Tibial artery (tissue), 4 donors: ENCODE measurements around the gene INTS4.
"Not testable (repeated sequence)": the region's sequence is repeated elsewhere in the genome, so short reads cannot be mapped to it uniquely, and the experiment has no call there.

Experiments
- DNase-seq, 2 donors: peaks; one replicate each; pipeline ENCODE4 v3.0.0-alpha.2; 2019
- H3K27ac ChIP-seq, 2 donors: fragments of 200-600 bp; sonication (generic) in 1 of 2; 1 replicate in 1 of 2; 2 replicates in 1 of 2; pipeline ENCODE4 v1.5.1; 2018 to 2019; ENCODE audit warnings: mild to moderate bottlenecking in 1 of 2
- H3K27me3 ChIP-seq, 2 donors: fragments of 200-600 bp; sonication (generic) in 1 of 2; one replicate each; pipeline versions ENCODE4 v1.5.1 to v1.6.0; 2016 to 2019
- H3K36me3 ChIP-seq, 3 donors: fragments of 200-600 bp; sonication (generic) in 2 of 3; one replicate each; pipeline ENCODE4 v1.5.1; 2016 to 2019; ENCODE audit warnings: mild to moderate bottlenecking in 2 of 3
- H3K4me1 ChIP-seq, 4 donors: fragments of 200-600 bp; sonication (generic) in 2 of 4; 1 replicate in 3 of 4; 2 replicates in 1 of 4; pipeline ENCODE4 v1.5.1; 2016 to 2019
- H3K4me3 ChIP-seq, 2 donors: fragments of 200-600 bp; sonication (generic) in 1 of 2; 1 replicate in 1 of 2; 2 replicates in 1 of 2; pipeline ENCODE4 v1.5.1; 2018 to 2019; ENCODE audit warnings: mild to moderate bottlenecking in 2 of 2
- H3K9me3 ChIP-seq, 3 donors: fragments of 200-600 bp; sonication (generic) in 1 of 3; one replicate each; pipeline ENCODE4 v1.5.1; 2016 to 2019
- intact Hi-C: fragments of 100-400 bp; cut with DNase I; formaldehyde crosslinking; loops from one replicate; pipeline ENCODE4 v1.15.0; 2023; ENCODE audit warnings: low total_unique reads
- TF ChIP-seq, protein P1 (sequence below), 2 experiments: fragments of 200-600 bp in 1 of 2; fragments of 450-650 bp in 1 of 2; IDR thresholded peaks; one replicate each; pipeline ENCODE4 v1.5.1; 2017 to 2019; ENCODE audit warnings: antibody characterized with exemption in 2 of 2, mild to moderate bottlenecking in 1 of 2, moderate library complexity in 1 of 2

Gene INTS4

DNA sequence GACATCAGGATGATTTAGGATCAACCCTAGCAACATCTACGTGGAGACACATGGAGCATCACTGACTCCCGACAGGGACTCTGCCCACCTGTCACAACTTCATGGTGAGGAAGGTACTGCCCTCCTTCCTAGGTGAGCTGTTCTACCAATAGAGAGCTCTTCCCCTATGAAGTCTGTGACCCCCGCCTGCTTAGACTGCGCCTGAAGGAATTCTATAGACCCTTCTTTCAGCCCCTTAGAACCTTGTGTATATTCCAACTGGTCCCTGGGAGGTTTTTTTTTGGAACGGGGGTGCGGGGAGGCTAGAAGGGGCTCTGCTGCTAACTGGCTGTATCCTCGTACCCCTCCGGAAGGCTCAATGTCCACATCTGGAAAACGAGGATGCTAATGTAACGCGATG, 566 bp downstream of the INTS4 start:
- Histone ChIP-seq H3K4me3 (peak overlapping the region; percentile 54 to 74), H3K4me1 (peaks cover 0 to 23% (median 16%) of the 10 kb centered on the region in 4 donors), H3K27ac (peak overlapping the region; percentile 63 to 76), H3K27me3 (no peaks in the 10 kb centered on the region), H3K9me3 (no peaks in the 10 kb centered on the region), H3K36me3 (peaks cover 6 to 25% (median 19%) of the 10 kb centered on the region in 3 donors)
- no peak for DNase-seq
- TF ChIP-seq, protein P1, sequence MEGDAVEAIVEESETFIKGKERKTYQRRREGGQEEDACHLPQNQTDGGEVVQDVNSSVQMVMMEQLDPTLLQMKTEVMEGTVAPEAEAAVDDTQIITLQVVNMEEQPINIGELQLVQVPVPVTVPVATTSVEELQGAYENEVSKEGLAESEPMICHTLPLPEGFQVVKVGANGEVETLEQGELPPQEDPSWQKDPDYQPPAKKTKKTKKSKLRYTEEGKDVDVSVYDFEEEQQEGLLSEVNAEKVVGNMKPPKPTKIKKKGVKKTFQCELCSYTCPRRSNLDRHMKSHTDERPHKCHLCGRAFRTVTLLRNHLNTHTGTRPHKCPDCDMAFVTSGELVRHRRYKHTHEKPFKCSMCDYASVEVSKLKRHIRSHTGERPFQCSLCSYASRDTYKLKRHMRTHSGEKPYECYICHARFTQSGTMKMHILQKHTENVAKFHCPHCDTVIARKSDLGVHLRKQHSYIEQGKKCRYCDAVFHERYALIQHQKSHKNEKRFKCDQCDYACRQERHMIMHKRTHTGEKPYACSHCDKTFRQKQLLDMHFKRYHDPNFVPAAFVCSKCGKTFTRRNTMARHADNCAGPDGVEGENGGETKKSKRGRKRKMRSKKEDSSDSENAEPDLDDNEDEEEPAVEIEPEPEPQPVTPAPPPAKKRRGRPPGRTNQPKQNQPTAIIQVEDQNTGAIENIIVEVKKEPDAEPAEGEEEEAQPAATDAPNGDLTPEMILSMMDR (IDR thresholded peaks at IDR 0.05) = no peak
- intact Hi-C loops = loop anchor here (2.0 kb wide), 1 partner anchor 51 kb away; no protein-coding TSS in a partner anchor

DNA sequence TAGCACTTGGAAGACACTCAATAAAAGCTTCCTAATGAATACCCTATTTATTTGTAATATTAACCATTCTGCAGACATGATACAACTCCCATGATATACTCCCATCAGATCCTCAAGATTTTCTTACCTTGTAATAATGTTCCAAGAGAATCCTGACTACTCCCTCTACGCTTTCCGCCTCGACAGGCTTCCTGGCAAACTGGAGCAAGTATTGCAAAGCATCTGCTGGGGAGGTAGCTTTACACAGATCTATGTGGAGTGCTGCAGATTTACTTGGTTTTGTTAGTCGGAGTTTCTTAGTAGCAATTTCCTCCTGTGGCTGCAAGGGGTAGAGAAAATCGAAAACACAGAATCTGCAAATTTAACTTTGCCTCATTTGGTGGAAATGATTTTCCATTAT, 3.5 kb downstream of the INTS4 start:
- Histone ChIP-seq H3K27me3 (no peaks in the 10 kb centered on the region), H3K9me3 (no peaks in the 10 kb centered on the region), H3K4me3 (no peak overlapping the region), H3K27ac (no peak overlapping the region), H3K4me1 (peaks cover 0 to 23% (median 16%) of the 10 kb centered on the region in 4 donors), H3K36me3 (peaks cover 21 to 41% (median 40%) of the 10 kb centered on the region in 3 donors)
- TF ChIP-seq, protein P1 (IDR thresholded peaks at IDR 0.05) = no peak
- DNase-seq = no peak
- intact Hi-C loops = no loop called here

DNA sequence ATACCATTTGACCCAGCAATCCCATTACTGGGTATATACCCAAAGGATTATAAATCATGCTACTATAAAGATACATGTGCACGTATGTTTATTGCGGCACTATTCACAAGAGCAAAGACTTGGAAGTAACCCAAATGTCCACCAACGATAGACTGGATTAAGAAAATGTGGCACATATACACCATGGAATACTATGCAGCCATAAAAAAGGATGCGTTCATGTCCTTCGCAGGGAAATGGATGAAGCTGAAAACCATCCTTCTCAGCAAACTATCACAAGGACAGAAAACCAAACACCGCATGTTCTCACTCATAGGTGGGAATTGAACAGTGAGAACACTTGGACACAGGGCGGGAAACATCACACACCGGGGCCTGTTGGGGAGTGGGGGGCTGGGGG, 8.0 kb downstream of the INTS4 start:
- H3K36me3 ChIP-seq = peaks cover 27 to 55% (median 46%) of the 10 kb centered on the region in 3 donors
- not testable (repeated sequence) for H3K9me3 ChIP-seq

DNA sequence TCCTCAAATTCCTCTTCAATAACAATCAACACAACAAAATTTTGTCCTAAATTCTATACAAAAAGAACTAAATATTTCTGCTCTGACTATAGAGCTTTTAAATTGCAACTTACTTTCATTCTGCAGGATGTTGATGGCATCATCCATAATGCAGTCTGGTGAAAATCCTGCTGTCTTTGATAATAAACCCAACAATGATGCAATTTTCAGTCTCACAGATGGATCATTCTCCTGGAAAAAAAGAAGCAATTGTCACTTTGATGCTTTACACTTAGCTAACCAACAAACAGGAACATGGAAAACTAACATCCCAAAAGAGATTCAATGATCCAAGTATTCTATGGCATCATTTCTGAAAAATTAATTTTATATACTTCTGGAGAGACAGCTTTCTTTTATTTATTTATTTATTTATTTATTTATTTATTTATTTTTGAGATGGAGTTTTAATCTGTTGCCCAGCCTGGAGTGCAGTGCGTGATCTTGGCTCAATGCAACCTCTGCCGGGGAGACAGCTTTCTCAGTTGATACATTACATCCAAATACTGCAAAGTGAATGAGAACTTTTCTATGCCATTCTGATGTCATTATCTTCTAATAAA, 13.0 kb downstream of the INTS4 start:
- Histone ChIP-seq H3K4me1 (no peaks in the 10 kb centered on the region), H3K27me3 (no peaks in the 10 kb centered on the region), H3K27ac (no peak overlapping the region), H3K9me3 (no peaks in the 10 kb centered on the region), H3K36me3 (peaks cover 29 to 59% (median 46%) of the 10 kb centered on the region in 3 donors), H3K4me3 (no peak overlapping the region)
- no peak for DNase-seq
- TF ChIP-seq, protein P1 (IDR thresholded peaks at IDR 0.05) = no peak
- intact Hi-C loops = loop anchor here (5.0 kb wide), 1 partner anchor 364 kb away; no protein-coding TSS in a partner anchor

More for the DNA sequence above, 8.0 kb downstream of the INTS4 start:
- H3K4me1 ChIP-seq, intact Hi-C loops, DNase-seq, H3K27me3 ChIP-seq, H3K27ac ChIP-seq, H3K4me3 ChIP-seq: not testable (repeated sequence)

DNA sequence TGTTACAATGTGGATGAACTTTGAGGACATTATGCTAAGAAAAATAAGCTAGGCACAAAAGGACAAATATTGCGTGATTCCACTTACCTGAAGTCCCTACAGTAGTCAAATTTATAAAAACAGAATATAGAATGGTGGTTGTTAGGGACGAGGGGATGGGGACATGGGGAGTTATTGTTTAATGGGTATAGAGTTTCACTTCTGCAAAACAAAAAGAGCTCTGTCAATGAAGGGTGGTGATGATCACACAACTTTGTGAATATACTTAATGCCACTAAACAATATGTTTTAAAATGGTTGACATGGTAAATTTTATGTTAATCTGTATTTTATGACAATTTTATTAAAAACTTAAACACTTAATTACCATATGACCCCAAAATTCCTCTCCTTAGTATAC, 26.1 kb downstream of the INTS4 start:
- intact Hi-C loops = no loop called here
- DNase-seq = no peak
- TF ChIP-seq, protein P1 (IDR thresholded peaks at IDR 0.05) = no peak
- no peaks in the 10 kb centered on the region for H3K27me3 ChIP-seq
- no peak overlapping the region for H3K4me3 ChIP-seq
- H3K27ac ChIP-seq = no peak overlapping the region
- H3K36me3 ChIP-seq = peaks cover 0 to 25% (median 5%) of the 10 kb centered on the region in 3 donors
- no peaks in the 10 kb centered on the region for H3K4me1 ChIP-seq
- H3K9me3 ChIP-seq = no peaks in the 10 kb centered on the region

DNA sequence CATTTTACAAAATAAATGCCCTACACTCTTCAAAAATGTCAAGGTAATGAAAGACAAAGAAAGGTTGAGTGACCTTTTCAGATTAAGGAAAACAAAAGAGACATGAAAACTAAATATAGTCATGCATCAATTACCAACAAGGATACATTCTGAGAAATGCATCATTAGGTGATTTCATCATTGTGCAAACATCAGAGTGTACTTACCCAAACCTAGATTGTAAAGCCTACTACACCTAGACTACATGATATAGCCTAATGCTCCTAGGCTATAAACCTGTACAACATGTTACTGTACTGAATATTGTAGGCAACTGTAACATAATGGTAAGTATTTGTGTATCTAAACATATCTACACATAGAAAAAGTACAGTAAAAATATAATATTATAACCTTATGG, 26.7 kb downstream of the INTS4 start:
- intact Hi-C loops = no loop called here
- TF ChIP-seq, protein P1 (IDR thresholded peaks at IDR 0.05) = no peak
- Histone ChIP-seq H3K4me1 (no peaks in the 10 kb centered on the region), H3K27ac (no peak overlapping the region), H3K27me3 (no peaks in the 10 kb centered on the region), H3K9me3 (no peaks in the 10 kb centered on the region), H3K36me3 (peaks cover 0 to 25% (median 5%) of the 10 kb centered on the region in 3 donors), H3K4me3 (no peak overlapping the region)
- no peak for DNase-seq
